ENCODE measurements around the gene TAP1.
A peak's percentile ranks its signal among the peaks of the same experiment; 100 is the strongest.

Gene TAP1

DNA sequence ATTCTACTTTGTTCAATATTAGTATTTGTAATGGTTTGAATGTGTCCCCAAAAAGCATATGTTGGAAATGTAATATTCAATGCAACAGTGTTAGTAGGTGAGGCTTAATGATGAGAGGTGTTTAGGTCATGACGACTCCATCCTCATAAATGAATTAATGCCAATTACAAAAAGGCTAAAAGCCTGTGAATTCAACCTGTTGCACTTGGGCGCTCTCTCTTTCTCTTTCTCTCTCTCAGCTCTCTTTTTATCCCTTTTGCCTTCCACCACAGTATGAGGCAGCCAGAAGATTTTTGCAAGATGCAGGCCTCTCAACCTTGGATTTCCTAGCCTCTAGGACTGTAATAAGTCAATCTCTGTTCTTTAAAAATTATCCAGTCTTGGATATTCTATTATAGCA lies 35.1 kb upstream of the TAP1 start:
- Histone ChIP-seq H3K27ac (ENCODE audit: insufficient read depth in 1 of 2, low read depth in 1 of 2, low read length in 2 of 2, poor library complexity in 1 of 2, severe bottlenecking in 2 of 2) (no peak overlapping the region), H3K27me3 (replicated peaks in 2 of 5; ENCODE audit: control insufficient read depth in 4 of 5, insufficient read depth in 5 of 5, low read length in 4 of 5) (no peaks in the 10 kb centered on the region), H3K36me3 (ENCODE audit: control insufficient read depth in 4 of 4, insufficient read depth in 4 of 4, low read length in 3 of 4) (no peaks in the 10 kb centered on the region), H3K4me3 (ENCODE audit: control insufficient read depth in 1 of 7, extremely low read depth in 1 of 7, insufficient read depth in 4 of 7, low read depth in 2 of 7, low read length in 6 of 7) (no peak overlapping the region), H3K9me3 (ENCODE audit: control extremely low read depth in 1 of 5, control insufficient read depth in 4 of 5, insufficient read depth in 2 of 5, low read depth in 1 of 5, low read length in 4 of 5) (no peaks in the 10 kb centered on the region), H3K4me1 (ENCODE audit: control extremely low read depth in 1 of 4, control insufficient read depth in 4 of 4, insufficient read depth in 4 of 4, low read length in 3 of 4) (peaks cover 0 to 5% (median 4%) of the 10 kb centered on the region in 4 experiments)
- 100% methylated on average over 1 of the region's 2 CpGs for WGBS (ENCODE audit: insufficient coverage)
- POLR2A ChIA-PET = no interaction called here
- DNase-seq = no peak
- CTCF ChIA-PET = interaction anchor here (1.0 to 8.6 kb wide), 6 partner anchors 13 to 95 kb away, joined by 3 to 97 read pairs (median 5); partner anchors contain the start of gene HLA-DMA

DNA sequence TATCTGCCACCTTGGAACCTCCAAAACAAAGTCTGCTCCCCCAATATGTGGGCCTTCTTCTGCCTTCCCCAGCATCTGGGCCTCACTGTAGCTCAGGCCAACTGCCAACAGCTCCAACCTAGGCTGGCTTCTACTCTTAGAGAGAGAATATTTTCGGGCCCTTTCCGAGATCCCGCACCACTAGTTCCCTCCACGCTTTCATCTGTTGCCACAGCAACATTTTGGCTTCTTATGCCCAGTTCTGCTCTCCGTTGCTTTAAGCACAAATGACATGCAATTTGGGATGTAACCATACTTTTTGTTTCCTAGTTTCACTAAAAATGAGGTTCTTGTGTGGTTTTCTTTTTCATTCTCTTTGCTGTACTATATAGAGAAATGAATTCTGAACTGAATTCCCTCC lies 34.1 kb upstream of the TAP1 start:
- Histone ChIP-seq H3K9me3 (ENCODE audit: control extremely low read depth in 1 of 5, control insufficient read depth in 4 of 5, insufficient read depth in 2 of 5, low read depth in 1 of 5, low read length in 4 of 5) (no peaks in the 10 kb centered on the region), H3K27ac (ENCODE audit: insufficient read depth in 1 of 2, low read depth in 1 of 2, low read length in 2 of 2, poor library complexity in 1 of 2, severe bottlenecking in 2 of 2) (no peak overlapping the region), H3K36me3 (ENCODE audit: control insufficient read depth in 4 of 4, insufficient read depth in 4 of 4, low read length in 3 of 4) (no peaks in the 10 kb centered on the region), H3K27me3 (replicated peaks in 2 of 5; ENCODE audit: control insufficient read depth in 4 of 5, insufficient read depth in 5 of 5, low read length in 4 of 5) (no peaks in the 10 kb centered on the region), H3K4me3 (ENCODE audit: control insufficient read depth in 1 of 7, extremely low read depth in 1 of 7, insufficient read depth in 4 of 7, low read depth in 2 of 7, low read length in 6 of 7) (no peak overlapping the region), H3K4me1 (ENCODE audit: control extremely low read depth in 1 of 4, control insufficient read depth in 4 of 4, insufficient read depth in 4 of 4, low read length in 3 of 4) (peaks cover 0 to 2% (median 0%) of the 10 kb centered on the region in 4 experiments)
- 100% methylated on average over 4 of the region's 5 CpGs for WGBS (ENCODE audit: insufficient coverage)
- no peak for DNase-seq
- POLR2A ChIA-PET = no interaction called here
- CTCF ChIA-PET = interaction anchor here (1.0 to 8.6 kb wide), 5 partner anchors 12 to 96 kb away, joined by 3 to 97 read pairs (median 6); partner anchors contain the start of gene HLA-DMA

GRCh38 chr6:32886681-32887383 lies 33.3 kb upstream of the TAP1 start:
- WGBS (ENCODE audit: insufficient coverage) = 79% methylated on average over 1 of the region's 3 CpGs
- Histone ChIP-seq H3K4me1 (ENCODE audit: control extremely low read depth in 1 of 4, control insufficient read depth in 4 of 4, insufficient read depth in 4 of 4, low read length in 3 of 4) (peaks cover 0 to 2% (median 0%) of the 10 kb centered on the region in 4 experiments), H3K27me3 (replicated peaks in 2 of 5; ENCODE audit: control insufficient read depth in 4 of 5, insufficient read depth in 5 of 5, low read length in 4 of 5) (no peaks in the 10 kb centered on the region), H3K4me3 (ENCODE audit: control insufficient read depth in 1 of 7, extremely low read depth in 1 of 7, insufficient read depth in 4 of 7, low read depth in 2 of 7, low read length in 6 of 7) (no peak overlapping the region), H3K27ac (ENCODE audit: insufficient read depth in 1 of 2, low read depth in 1 of 2, low read length in 2 of 2, poor library complexity in 1 of 2, severe bottlenecking in 2 of 2) (no peak overlapping the region), H3K9me3 (ENCODE audit: control extremely low read depth in 1 of 5, control insufficient read depth in 4 of 5, insufficient read depth in 2 of 5, low read depth in 1 of 5, low read length in 4 of 5) (no peaks in the 10 kb centered on the region), H3K36me3 (ENCODE audit: control insufficient read depth in 4 of 4, insufficient read depth in 4 of 4, low read length in 3 of 4) (no peaks in the 10 kb centered on the region)
- ChIA-PET POLR2A (no interaction called here), CTCF (interaction anchor here (0.6 to 8.6 kb wide), 14 partner anchors 33 to 102 kb away, joined by 3 to 97 read pairs (median 4); partner anchors contain the start of genes HLA-DMA, HLA-DMB and TAP2)
- DNase-seq = no peak

DNA sequence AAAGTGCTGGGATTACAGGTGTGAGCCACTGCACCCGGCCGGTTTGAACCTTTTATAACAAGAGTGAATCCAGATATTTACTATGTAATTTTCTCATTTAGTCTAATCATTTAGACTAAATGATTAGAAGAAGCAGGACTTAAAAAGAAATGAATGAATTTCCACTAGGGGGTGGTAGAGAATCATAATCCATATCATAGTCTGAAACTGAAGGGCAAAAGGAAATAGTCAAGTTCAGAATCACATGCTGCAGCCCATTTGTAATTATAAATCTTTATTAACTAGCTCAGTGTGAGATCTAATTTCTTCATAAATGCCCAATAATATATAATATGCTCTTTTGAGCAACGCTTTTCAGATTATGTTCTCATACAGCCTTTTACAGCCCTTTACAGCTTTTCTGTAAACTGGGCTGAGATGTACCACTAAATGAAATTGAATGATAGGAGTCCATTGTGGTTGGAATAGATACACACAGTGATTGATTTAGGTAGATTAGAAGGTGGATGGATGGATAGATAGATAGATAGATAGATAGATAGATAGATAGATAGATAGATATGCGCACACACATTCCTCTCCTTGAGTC lies 32.3 kb upstream of the TAP1 start:
- Histone ChIP-seq H3K4me3 (ENCODE audit: control insufficient read depth in 1 of 7, extremely low read depth in 1 of 7, insufficient read depth in 4 of 7, low read depth in 2 of 7, low read length in 6 of 7) (no peak overlapping the region), H3K27ac (ENCODE audit: insufficient read depth in 1 of 2, low read depth in 1 of 2, low read length in 2 of 2, poor library complexity in 1 of 2, severe bottlenecking in 2 of 2) (no peak overlapping the region), H3K36me3 (ENCODE audit: control insufficient read depth in 4 of 4, insufficient read depth in 4 of 4, low read length in 3 of 4) (no peaks in the 10 kb centered on the region), H3K9me3 (ENCODE audit: control extremely low read depth in 1 of 5, control insufficient read depth in 4 of 5, insufficient read depth in 2 of 5, low read depth in 1 of 5, low read length in 4 of 5) (peaks cover 0 to 1% (median 0%) of the 10 kb centered on the region in 5 experiments), H3K27me3 (replicated peaks in 2 of 5; ENCODE audit: control insufficient read depth in 4 of 5, insufficient read depth in 5 of 5, low read length in 4 of 5) (peaks cover 0 to 3% (median 0%) of the 10 kb centered on the region in 5 experiments), H3K4me1 (ENCODE audit: control extremely low read depth in 1 of 4, control insufficient read depth in 4 of 4, insufficient read depth in 4 of 4, low read length in 3 of 4) (peaks cover 0 to 2% (median 0%) of the 10 kb centered on the region in 4 experiments)
- CTCF ChIA-PET = interaction anchor here (0.6 to 8.6 kb wide), 22 partner anchors 9 to 196 kb away, joined by 3 to 97 read pairs (median 4); partner anchors contain the start of genes HLA-DMA, HLA-DMB and TAP2
- peak; percentile 80 to 92 (median 86) for DNase-seq
- WGBS (ENCODE audit: insufficient coverage) = no CpG with 5 or more reads among the region's 4 CpGs
- POLR2A ChIA-PET = interaction anchor here (0.7 kb wide), 1 partner anchor 33 kb away, joined by 5 read pairs; no protein-coding TSS in a partner anchor

DNA sequence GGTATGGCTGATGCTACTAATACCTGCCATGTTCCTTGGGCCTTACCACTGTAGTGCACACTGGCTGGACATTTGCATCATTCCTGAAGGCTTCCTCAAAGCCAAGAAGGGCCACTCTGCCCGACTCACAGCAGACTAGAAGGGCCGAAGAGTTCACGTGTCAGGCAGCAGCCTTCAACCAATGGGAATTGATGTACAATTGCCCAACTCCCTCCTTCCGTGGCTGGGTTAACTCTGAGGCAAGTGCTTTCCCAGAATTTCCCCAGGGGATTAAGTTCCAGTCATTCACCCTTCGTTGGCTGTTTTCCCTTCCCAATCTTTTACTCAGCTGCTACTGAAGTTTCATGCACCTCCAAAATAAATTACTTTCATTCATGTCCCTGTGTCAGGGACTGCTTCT lies 30.3 kb upstream of the TAP1 start:
- WGBS (ENCODE audit: insufficient coverage) = 86% methylated on average over 5 of the region's 5 CpGs
- ChIA-PET CTCF (interaction anchor here (0.9 to 8.6 kb wide), 6 partner anchors 50 to 365 kb away, joined by 3 to 97 read pairs (median 6); partner anchors contain the start of gene HLA-DMA), POLR2A (no interaction called here)
- Histone ChIP-seq H3K36me3 (ENCODE audit: control insufficient read depth in 4 of 4, insufficient read depth in 4 of 4, low read length in 3 of 4) (no peaks in the 10 kb centered on the region), H3K27me3 (replicated peaks in 2 of 5; ENCODE audit: control insufficient read depth in 4 of 5, insufficient read depth in 5 of 5, low read length in 4 of 5) (peaks cover 0 to 21% (median 2%) of the 10 kb centered on the region in 5 experiments), H3K4me3 (ENCODE audit: control insufficient read depth in 1 of 7, extremely low read depth in 1 of 7, insufficient read depth in 4 of 7, low read depth in 2 of 7, low read length in 6 of 7) (no peak overlapping the region), H3K4me1 (ENCODE audit: control extremely low read depth in 1 of 4, control insufficient read depth in 4 of 4, insufficient read depth in 4 of 4, low read length in 3 of 4) (peaks cover 0 to 1% (median 0%) of the 10 kb centered on the region in 4 experiments), H3K9me3 (ENCODE audit: control extremely low read depth in 1 of 5, control insufficient read depth in 4 of 5, insufficient read depth in 2 of 5, low read depth in 1 of 5, low read length in 4 of 5) (peaks cover 0 to 1% (median 0%) of the 10 kb centered on the region in 5 experiments), H3K27ac (ENCODE audit: insufficient read depth in 1 of 2, low read depth in 1 of 2, low read length in 2 of 2, poor library complexity in 1 of 2, severe bottlenecking in 2 of 2) (no peak overlapping the region)
- DNase-seq = no peak

DNA sequence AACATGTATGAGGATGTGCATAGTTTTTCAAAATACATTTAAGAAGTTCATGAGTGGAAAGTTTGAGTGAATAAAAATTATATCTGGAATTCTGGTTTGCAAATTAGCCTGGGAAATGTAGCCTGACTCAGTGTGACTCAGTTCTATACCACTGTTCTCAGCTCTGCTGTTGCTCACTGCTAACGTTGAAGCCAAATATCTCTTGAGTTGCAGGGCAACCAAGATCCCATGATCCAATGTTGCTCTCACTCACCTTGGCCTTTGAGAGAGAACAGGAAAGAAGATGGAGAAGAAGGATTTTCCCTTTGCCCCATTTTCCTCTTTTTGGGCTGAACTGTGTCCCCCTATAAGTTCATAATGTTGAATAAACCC lies 29.4 kb upstream of the TAP1 start:
- peaks cover 0 to 1% (median 0%) of the 10 kb centered on the region in 4 experiments for H3K4me1 ChIP-seq (ENCODE audit: control extremely low read depth in 1 of 4, control insufficient read depth in 4 of 4, insufficient read depth in 4 of 4, low read length in 3 of 4)
- H3K27me3 ChIP-seq (replicated peaks in 2 of 5; ENCODE audit: control insufficient read depth in 4 of 5, insufficient read depth in 5 of 5, low read length in 4 of 5) = peaks cover 0 to 21% (median 2%) of the 10 kb centered on the region in 5 experiments
- POLR2A ChIA-PET = no interaction called here
- 86% methylated on average over 1 of the region's 1 CpG for WGBS (ENCODE audit: insufficient coverage)
- H3K9me3 ChIP-seq (ENCODE audit: control extremely low read depth in 1 of 5, control insufficient read depth in 4 of 5, insufficient read depth in 2 of 5, low read depth in 1 of 5, low read length in 4 of 5) = peaks cover 0 to 1% (median 0%) of the 10 kb centered on the region in 5 experiments
- H3K4me3 ChIP-seq (ENCODE audit: control insufficient read depth in 1 of 7, extremely low read depth in 1 of 7, insufficient read depth in 4 of 7, low read depth in 2 of 7, low read length in 6 of 7) = no peak overlapping the region
- no peak overlapping the region for H3K27ac ChIP-seq (ENCODE audit: insufficient read depth in 1 of 2, low read depth in 1 of 2, low read length in 2 of 2, poor library complexity in 1 of 2, severe bottlenecking in 2 of 2)
- H3K36me3 ChIP-seq (ENCODE audit: control insufficient read depth in 4 of 4, insufficient read depth in 4 of 4, low read length in 3 of 4) = no peaks in the 10 kb centered on the region
- CTCF ChIA-PET = interaction anchor here (1.2 to 8.6 kb wide), 8 partner anchors 11 to 106 kb away, joined by 4 to 97 read pairs (median 5); partner anchors contain the start of gene HLA-DMA
- no peak for DNase-seq
